BE2C (cell line): ENCODE results near the gene ZNF469.

Experiments used
- DNase-seq: peaks from one replicate; pipeline ENCODE4 v3.0.0-alpha.2; 2020
- H3K27me3 ChIP-seq: fragments of 250-450 bp; sonication (Bioruptor Pico); 2 replicates; pipeline ENCODE4 v1.5.1; 2020; ENCODE audit warnings: mild to moderate bottlenecking
- H3K36me3 ChIP-seq: fragments of 250-450 bp; sonication (Bioruptor Pico); 2 replicates; pipeline ENCODE4 v1.5.1; 2020; ENCODE audit warnings: mild to moderate bottlenecking
- H3K4me1 ChIP-seq: fragments of 250-450 bp; sonication (Bioruptor Pico); 2 replicates; pipeline ENCODE4 v1.5.1; 2020
- H3K4me3 ChIP-seq: 2 replicates; pipeline ENCODE4 v1.5.1; 2011; ENCODE audit warnings: low read depth, low read length
- H3K9me3 ChIP-seq: fragments of 250-450 bp; sonication (Bioruptor Pico); 2 replicates; pipeline ENCODE4 v1.5.1; 2020
- TF ChIP-seq, protein P1 (sequence below): IDR thresholded peaks from 2 replicates; pipeline ENCODE4 v1.5.1; 2012; ENCODE audit warnings: mild to moderate bottlenecking, low read depth, low read length

ZNF469 gene

DNA sequence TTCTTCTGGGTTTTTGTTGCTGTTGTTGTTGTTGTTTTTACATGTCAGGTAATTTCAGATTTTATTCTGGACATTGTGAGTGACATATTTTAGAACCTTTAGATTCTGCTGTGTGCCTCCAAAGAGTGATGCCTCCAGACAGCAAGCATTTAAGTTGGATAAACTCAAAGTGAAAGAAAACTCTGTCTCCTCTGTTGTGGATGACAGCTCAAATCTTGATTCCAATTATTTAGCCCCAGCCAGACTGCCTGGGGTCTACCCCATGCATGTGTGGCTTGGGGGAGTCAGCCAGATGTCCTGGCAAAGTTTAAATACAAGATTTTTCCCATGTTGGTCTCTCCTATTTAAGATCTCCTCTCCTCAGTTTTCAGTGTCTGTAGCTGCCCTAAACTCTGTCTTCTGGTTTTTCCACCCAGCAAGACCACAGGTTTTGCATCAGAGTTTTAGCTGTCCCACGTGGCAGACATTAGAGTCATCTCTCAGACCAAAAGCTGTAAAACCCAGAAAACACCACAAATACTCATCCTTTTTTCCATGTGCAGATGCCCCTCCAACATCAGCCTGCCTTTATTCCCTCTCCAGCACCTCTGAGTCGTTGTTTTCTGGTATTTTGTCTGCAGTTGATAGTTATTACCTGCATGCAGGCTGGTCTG lies 19.4 kb upstream of the ZNF469 start:
- no peaks in the 10 kb centered on the region for H3K4me1 ChIP-seq
- no peaks in the 10 kb centered on the region for H3K36me3 ChIP-seq
- no peaks in the 10 kb centered on the region; the same call in 1 of the 2 replicates for H3K9me3 ChIP-seq
- H3K4me3 ChIP-seq = no peak overlapping the region
- no peaks in the 10 kb centered on the region for H3K27me3 ChIP-seq
- TF ChIP-seq, protein P1, sequence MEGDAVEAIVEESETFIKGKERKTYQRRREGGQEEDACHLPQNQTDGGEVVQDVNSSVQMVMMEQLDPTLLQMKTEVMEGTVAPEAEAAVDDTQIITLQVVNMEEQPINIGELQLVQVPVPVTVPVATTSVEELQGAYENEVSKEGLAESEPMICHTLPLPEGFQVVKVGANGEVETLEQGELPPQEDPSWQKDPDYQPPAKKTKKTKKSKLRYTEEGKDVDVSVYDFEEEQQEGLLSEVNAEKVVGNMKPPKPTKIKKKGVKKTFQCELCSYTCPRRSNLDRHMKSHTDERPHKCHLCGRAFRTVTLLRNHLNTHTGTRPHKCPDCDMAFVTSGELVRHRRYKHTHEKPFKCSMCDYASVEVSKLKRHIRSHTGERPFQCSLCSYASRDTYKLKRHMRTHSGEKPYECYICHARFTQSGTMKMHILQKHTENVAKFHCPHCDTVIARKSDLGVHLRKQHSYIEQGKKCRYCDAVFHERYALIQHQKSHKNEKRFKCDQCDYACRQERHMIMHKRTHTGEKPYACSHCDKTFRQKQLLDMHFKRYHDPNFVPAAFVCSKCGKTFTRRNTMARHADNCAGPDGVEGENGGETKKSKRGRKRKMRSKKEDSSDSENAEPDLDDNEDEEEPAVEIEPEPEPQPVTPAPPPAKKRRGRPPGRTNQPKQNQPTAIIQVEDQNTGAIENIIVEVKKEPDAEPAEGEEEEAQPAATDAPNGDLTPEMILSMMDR = no peak
- DNase-seq = no peak

DNA sequence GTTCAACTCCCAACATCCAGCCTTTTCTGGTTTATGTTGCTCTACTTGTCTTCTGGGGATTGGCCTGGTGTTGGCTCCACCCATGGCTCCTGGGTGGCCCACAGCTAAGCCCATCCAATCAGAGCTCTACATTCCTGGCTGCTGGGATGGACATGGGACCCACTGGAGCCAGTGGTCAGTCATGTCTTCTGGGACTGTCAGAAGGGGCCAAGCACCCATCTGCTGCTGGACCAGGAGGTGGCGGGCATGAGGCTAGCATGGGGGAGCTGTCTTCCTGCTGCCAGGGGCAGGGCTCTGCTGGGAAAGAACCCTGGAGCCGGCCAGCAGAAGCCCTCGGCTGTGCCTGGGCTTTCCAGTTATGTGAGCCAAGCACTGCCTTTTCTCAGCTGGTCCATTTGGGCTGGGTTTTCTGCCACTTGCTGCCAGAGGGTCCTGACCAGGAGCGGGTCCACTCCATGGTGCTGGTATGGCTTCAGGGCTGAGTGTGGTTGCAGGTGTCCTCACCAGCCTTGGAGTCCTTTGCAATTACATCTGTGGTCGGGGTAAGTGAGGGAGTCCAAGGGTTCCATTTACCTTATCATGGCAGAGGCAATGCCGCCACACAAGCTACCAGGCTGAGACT lies 17.4 kb upstream of the ZNF469 start:
- Histone ChIP-seq H3K9me3 (no peaks in the 10 kb centered on the region; the same call in 1 of the 2 replicates), H3K4me3 (no peak overlapping the region), H3K36me3 (no peaks in the 10 kb centered on the region), H3K4me1 (no peaks in the 10 kb centered on the region), H3K27me3 (no peaks in the 10 kb centered on the region)
- DNase-seq = no peak
- TF ChIP-seq, protein P1 = no peak

DNA sequence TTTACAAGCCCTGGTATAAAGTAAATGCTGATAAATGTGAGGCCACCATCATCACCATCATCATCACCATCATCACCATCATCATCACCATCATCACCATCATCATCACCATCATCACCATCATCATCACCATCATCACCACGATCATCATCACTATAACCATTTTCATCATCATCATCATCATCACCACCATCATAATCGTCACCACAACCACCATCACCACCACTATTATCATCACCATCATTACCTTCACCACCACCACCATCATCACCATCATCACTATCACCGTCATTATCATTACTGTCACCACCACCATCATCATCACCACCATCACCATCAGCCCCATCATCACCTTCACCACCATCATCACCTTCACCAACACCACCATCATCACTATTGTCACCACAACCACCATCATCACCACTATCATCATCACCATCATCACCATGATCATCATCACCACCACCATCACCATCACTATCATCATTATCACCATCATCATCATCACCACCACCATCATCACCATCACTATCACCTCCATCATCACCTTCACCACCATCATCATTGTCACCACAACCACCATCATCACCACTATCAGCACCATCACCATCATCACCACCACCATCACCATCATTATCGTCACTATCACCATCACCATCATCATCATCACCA lies 16.6 kb upstream of the ZNF469 start:
- TF ChIP-seq, protein P1 = no peak
- Histone ChIP-seq H3K36me3 (no peaks in the 10 kb centered on the region), H3K4me3 (no peak overlapping the region), H3K27me3 (no peaks in the 10 kb centered on the region), H3K4me1 (no peaks in the 10 kb centered on the region), H3K9me3 (no peaks in the 10 kb centered on the region; the same call in 1 of the 2 replicates)
- no peak for DNase-seq

DNA sequence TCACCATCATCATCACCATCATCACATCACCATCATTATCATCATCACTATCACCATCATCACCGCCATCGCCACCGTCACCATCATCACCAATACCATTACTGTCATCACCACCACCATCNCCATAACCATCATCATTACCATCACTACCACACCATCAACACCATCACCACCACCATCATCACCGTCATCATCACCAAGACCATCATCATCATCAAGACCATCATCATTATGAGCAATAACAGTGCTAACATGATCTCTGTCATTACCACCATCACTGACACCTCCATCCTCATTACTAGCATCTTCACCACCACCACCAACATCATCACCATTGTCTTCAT lies 16.1 kb upstream of the ZNF469 start:
- DNase-seq = no peak

DNA sequence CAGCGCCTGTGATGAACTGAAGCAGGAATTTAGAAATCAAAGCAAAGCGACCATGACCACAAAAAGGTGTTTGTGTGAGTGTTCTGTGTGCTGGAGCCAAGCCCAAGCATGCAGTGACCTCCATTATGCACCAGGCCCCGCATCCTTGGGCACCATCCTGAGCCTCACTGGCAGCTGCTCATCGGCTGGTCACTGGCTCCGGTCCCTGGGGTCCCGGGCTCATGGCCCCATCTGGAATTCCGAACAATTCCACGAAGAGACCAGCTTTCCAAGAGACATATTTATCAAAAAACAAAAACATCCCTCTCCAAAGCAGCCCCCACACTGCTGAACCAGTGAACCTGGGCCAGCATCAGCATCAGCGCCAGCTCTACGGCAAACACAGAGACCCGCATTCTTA lies 15.2 kb upstream of the ZNF469 start:
- no peaks in the 10 kb centered on the region for H3K36me3 ChIP-seq
- no peaks in the 10 kb centered on the region for H3K27me3 ChIP-seq
- TF ChIP-seq, protein P1 = no peak
- no peak for DNase-seq
- H3K4me1 ChIP-seq = no peaks in the 10 kb centered on the region
- H3K4me3 ChIP-seq = no peak overlapping the region
- H3K9me3 ChIP-seq = no peaks in the 10 kb centered on the region; the same call in 1 of the 2 replicates

More for the DNA sequence above, 16.1 kb upstream of the ZNF469 start:
- Histone ChIP-seq H3K36me3 (no peaks in the 10 kb centered on the region), H3K9me3 (no peaks in the 10 kb centered on the region; the same call in 1 of the 2 replicates), H3K4me1 (no peaks in the 10 kb centered on the region), H3K27me3 (no peaks in the 10 kb centered on the region), H3K4me3 (no peak overlapping the region)
- TF ChIP-seq, protein P1 = no peak

DNA sequence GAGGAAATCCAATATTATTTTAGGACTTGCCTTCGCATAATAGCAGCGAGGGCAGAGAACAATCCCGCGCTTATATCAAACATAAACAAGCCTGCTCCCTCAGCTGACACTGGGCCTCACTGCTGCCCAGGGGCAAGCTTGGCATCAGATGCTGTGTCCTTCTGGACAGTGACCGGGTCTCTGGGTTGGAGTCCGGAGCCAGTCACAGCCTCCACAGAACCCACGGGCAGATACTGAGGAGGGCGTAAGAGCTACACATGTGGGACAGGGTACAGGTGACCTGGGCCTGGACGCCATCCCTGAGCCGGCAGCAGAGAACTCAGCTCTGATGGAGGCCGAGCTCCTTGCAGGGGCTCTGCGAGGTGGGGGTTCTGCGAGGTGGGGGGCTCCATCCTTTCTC lies 14.7 kb upstream of the ZNF469 start:
- H3K4me1 ChIP-seq = no peaks in the 10 kb centered on the region
- H3K27me3 ChIP-seq = no peaks in the 10 kb centered on the region
- H3K36me3 ChIP-seq = no peaks in the 10 kb centered on the region
- no peak overlapping the region for H3K4me3 ChIP-seq
- H3K9me3 ChIP-seq = no peaks in the 10 kb centered on the region; the same call in 1 of the 2 replicates
- no peak for DNase-seq
- TF ChIP-seq, protein P1 = no peak
